ENCODE measurements around the gene FBF1. TPM values are rescaled to one million over a fixed set of nuclear protein-coding genes. Genes with fewer than 3 reads are reported as not detected.

Gene FBF1
- total and polyA plus RNA-seq, 2 donors (not counting 3 experiments of a cell fraction or from before 2014, with no cell fraction given): 4.9 to 9.4 TPM

GRCh38 chr17:75908201-75908600 lies 32.6 kb downstream of the FBF1 start:
- no TSS peak for BruUV-seq (replicated peaks)
- Histone ChIP-seq H3K4me3 (replicated peaks in 1 of 3; ENCODE audit: insufficient read depth in 1 of 3, low read depth in 1 of 3, low read length in 3 of 3) (no peak overlapping the region), H3K27me3 (ENCODE audit: control insufficient read depth in 2 of 2, insufficient read depth in 2 of 2, low read length in 2 of 2) (no peaks in the 10 kb centered on the region), H3K27ac (ENCODE audit: insufficient read depth, low read depth, low read length) (no peak overlapping the region), H3K4me2 (ENCODE audit: insufficient read depth, low read length) (no peak overlapping the region), H3K4me1 (ENCODE audit: control insufficient read depth, extremely low read depth, insufficient read depth, low read length) (peaks cover 11% of the 10 kb centered on the region), H3K9me1 (replicated peaks; ENCODE audit: control insufficient read depth, extremely low read depth, insufficient read depth, low read length) (no peaks in the 10 kb centered on the region), H3K36me3 (ENCODE audit: control insufficient read depth in 2 of 2, extremely low read depth in 1 of 2, insufficient read depth in 2 of 2, low read length in 2 of 2) (no peaks in the 10 kb centered on the region), H3K9ac (replicated peaks; ENCODE audit: extremely low read depth, insufficient read depth, low read length) (no peak overlapping the region), H3K79me2 (ENCODE audit: control insufficient read depth, insufficient read depth, low read length) (peaks cover 9% of the 10 kb centered on the region), H4K20me1 (replicated peaks; ENCODE audit: control insufficient read depth, extremely low read depth, insufficient read depth, low read length) (no peaks in the 10 kb centered on the region), H3K9me3 (replicated peaks; ENCODE audit: control insufficient read depth, insufficient read depth, low read length) (no peaks in the 10 kb centered on the region), H2AFZ (ENCODE audit: low read depth, low read length) (no peak overlapping the region)
- FAIRE-seq (no peak), DNase-seq (ENCODE audit: low read depth, low spot score) (no peak)
- ChIA-PET CTCF (interaction anchor here (0.8 kb wide), 2 partner anchors 98 to 106 kb away, joined by 3 to 5 read pairs; no protein-coding TSS in a partner anchor), POLR2A (no interaction called here)
- intact Hi-C loops (cut with micrococcal nuclease): no loop called here
- TF ChIP-seq FOS (IDR thresholded peaks at IDR 0.05; ENCODE audit: borderline replicate concordance, insufficient read depth, low read length) (no peak), GATA2 (IDR thresholded peaks at IDR 0.05; ENCODE audit: insufficient read depth, insufficient read length, low read depth, low read length) (no peak), CTCF (IDR thresholded peaks at IDR 0.05; ENCODE audit: extremely low read depth in 1 of 2, insufficient read depth in 1 of 2, low read depth in 1 of 2, low read length in 2 of 2) (no peak), MYC (IDR thresholded peaks at IDR 0.05; ENCODE audit: low read depth, low read length) (no peak), POLR2A (IDR thresholded peaks at IDR 0.05; ENCODE audit: low read depth, low read length) (no peak), JUN (IDR thresholded peaks at IDR 0.05; ENCODE audit: borderline replicate concordance, insufficient read depth, insufficient read length, low read depth) (no peak), POLR2AphosphoS5 (IDR thresholded peaks at IDR 0.05; ENCODE audit: insufficient read depth, low read depth, low read length) (no peak), EZH2 (IDR thresholded peaks at IDR 0.05; ENCODE audit: borderline replicate concordance, low read depth, low read length, severe bottlenecking) (no peak), MAX (IDR thresholded peaks at IDR 0.05; ENCODE audit: insufficient read depth, insufficient read length) (no peak)
- dilution Hi-C loops (cut with MboI; ENCODE audit: extremely low pct_ligation_motif_present, low sequenced_read_pairs): no loop called here

All from endothelial cell of umbilical vein (primary cell).